BE2C (cell line): Measurements from ENCODE around the gene TRDN.

Experiments
- DNase-seq: peaks from one replicate; pipeline ENCODE4 v3.0.0-alpha.2; 2020
- H3K27me3 ChIP-seq: fragments of 250-450 bp; sonication (Bioruptor Pico); 2 replicates; pipeline ENCODE4 v1.5.1; 2020; ENCODE audit warnings: mild to moderate bottlenecking
- H3K36me3 ChIP-seq: fragments of 250-450 bp; sonication (Bioruptor Pico); 2 replicates; pipeline ENCODE4 v1.5.1; 2020; ENCODE audit warnings: mild to moderate bottlenecking
- H3K4me1 ChIP-seq: fragments of 250-450 bp; sonication (Bioruptor Pico); 2 replicates; pipeline ENCODE4 v1.5.1; 2020
- H3K4me3 ChIP-seq: 2 replicates; pipeline ENCODE4 v1.5.1; 2011; ENCODE audit warnings: low read depth, low read length
- H3K9me3 ChIP-seq: fragments of 250-450 bp; sonication (Bioruptor Pico); 2 replicates; pipeline ENCODE4 v1.5.1; 2020
- TF ChIP-seq, protein P1 (sequence below): IDR thresholded peaks from 2 replicates; pipeline ENCODE4 v1.5.1; 2012; ENCODE audit warnings: mild to moderate bottlenecking, low read depth, low read length

TRDN gene

DNA sequence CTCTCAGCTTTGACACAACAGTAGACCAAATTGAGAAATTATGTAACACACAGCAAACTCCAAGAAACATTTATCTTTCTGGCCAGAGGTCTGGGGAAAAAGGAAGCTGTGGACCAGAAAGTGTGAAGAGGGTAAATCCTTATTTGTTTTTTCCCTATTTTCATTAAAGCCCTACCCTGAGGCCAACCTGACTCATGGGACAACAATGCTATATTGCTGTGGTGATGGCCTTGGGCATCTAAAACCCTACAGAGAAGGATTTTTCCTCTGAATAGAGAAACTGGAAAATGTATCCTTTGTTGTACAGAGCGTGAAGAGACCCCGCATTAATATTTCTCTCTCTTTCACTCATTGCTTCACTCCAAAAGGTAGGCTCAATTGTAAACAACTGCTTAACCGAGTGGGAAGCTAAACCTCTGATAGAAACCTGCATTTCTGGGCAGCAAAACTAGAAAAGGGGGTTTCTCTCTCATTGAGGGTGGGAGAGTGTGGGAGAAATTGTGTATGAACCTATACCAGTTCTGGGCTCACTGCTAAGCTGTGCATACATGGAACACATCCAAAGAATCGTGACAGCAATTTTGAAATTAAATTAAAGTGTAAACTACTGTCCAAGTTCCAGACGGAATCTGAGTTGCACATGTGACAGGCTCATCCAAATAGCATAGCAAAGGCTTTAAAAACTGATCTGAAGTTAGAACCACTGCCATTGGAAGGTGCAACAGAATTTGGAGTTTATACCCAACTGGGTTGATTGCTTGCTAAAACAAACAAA is 465.2 kb downstream of the TRDN start:
- no peaks in the 10 kb centered on the region for H3K36me3 ChIP-seq
- no peak for DNase-seq
- H3K4me1 ChIP-seq, result no peaks in the 10 kb centered on the region
- no peaks in the 10 kb centered on the region for H3K27me3 ChIP-seq
- H3K4me3 ChIP-seq, result no peak overlapping the region
- TF ChIP-seq, protein P1, sequence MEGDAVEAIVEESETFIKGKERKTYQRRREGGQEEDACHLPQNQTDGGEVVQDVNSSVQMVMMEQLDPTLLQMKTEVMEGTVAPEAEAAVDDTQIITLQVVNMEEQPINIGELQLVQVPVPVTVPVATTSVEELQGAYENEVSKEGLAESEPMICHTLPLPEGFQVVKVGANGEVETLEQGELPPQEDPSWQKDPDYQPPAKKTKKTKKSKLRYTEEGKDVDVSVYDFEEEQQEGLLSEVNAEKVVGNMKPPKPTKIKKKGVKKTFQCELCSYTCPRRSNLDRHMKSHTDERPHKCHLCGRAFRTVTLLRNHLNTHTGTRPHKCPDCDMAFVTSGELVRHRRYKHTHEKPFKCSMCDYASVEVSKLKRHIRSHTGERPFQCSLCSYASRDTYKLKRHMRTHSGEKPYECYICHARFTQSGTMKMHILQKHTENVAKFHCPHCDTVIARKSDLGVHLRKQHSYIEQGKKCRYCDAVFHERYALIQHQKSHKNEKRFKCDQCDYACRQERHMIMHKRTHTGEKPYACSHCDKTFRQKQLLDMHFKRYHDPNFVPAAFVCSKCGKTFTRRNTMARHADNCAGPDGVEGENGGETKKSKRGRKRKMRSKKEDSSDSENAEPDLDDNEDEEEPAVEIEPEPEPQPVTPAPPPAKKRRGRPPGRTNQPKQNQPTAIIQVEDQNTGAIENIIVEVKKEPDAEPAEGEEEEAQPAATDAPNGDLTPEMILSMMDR, result no peak
- no peaks in the 10 kb centered on the region; the same call in 1 of the 2 replicates for H3K9me3 ChIP-seq

DNA sequence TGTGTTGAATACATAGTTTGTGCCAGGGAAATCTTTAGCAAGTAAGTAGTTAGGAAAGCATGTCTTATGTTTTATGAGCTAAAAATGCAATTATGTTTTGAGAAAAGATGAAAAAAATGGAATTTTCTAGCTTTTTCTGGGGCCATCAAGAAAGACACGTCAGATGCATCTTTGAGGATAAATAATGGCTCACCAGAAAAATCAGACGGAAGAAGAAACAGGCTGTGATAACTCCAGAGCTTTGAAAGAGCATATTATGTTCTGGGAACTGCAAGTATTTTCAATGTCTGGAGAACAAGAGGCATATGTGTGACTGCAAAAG is 467.0 kb downstream of the TRDN start:
- H3K36me3 ChIP-seq, result no peaks in the 10 kb centered on the region
- H3K9me3 ChIP-seq, result no peaks in the 10 kb centered on the region; the same call in 1 of the 2 replicates
- DNase-seq, result no peak
- no peak overlapping the region for H3K4me3 ChIP-seq
- TF ChIP-seq, protein P1, result no peak
- H3K4me1 ChIP-seq, result no peaks in the 10 kb centered on the region
- no peaks in the 10 kb centered on the region for H3K27me3 ChIP-seq

DNA sequence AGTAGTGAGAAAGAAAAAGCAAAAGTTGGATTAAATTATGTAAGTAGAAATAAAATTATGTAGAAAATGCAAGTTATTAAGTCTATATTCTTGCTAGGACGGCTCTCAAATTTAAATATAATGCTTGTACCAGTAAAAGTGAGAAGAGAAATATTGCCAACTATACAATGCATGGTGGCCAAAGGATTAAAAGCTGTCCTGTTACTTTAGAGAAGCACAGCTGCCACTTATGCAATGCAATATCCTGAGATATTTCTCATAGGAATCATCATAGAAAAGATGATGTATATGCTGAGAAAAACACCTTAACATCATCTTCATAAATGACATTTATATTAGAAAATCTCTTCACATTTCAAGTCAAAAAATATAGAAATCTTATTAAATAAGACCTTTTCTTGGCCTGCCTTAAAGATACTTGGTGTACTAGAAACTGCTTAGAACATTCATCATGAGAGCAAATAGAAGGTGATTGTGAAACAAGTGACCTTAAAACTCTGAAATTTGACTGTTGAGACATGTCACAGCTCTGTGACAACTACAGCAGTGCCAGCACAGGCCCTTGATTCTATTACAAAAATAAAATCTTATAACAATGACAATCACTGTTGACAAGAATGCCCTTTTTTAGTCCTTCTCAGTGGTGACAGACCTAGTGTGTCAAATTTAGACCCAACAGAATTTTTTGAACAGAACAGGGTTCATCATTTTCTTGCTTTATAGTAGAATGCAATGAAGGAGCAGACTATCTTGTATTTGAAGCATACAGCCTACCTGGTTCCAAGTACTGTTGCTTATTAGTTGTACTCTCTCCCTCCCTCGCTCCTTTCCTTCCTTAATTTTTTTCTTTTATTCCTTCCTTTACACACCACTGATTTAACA is 467.6 kb downstream of the TRDN start:
- Histone ChIP-seq H3K4me1 (no peaks in the 10 kb centered on the region), H3K4me3 (no peak overlapping the region), H3K9me3 (no peaks in the 10 kb centered on the region; the same call in 1 of the 2 replicates), H3K27me3 (no peaks in the 10 kb centered on the region), H3K36me3 (no peaks in the 10 kb centered on the region)
- TF ChIP-seq, protein P1, result no peak
- DNase-seq, result no peak

DNA sequence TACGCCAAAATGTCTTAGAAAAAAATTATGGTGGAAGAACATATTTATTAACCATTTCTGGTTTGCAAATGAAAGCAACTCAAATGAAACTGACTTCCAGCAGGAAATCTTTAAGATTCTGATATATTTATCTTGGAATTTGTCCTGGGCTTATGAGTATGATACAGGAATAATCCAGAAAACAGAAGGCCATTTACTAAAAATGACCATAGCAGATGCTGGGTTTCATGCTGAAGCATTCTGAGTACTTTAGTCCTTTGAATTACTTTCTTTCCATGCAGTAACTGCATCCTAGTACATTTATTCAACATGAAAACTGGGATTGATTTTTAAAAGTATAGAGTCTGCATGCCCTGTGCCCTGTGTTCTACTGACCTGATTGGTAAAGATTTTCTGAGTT is 468.3 kb downstream of the TRDN start:
- Histone ChIP-seq H3K9me3 (no peaks in the 10 kb centered on the region; the same call in 1 of the 2 replicates), H3K36me3 (no peaks in the 10 kb centered on the region), H3K27me3 (no peaks in the 10 kb centered on the region), H3K4me3 (no peak overlapping the region), H3K4me1 (no peaks in the 10 kb centered on the region)
- TF ChIP-seq, protein P1, result no peak
- no peak for DNase-seq
